Keratinocyte (primary cell): Measurements from ENCODE around the gene UBASH3B.

Source experiments
- EZH2 ChIP-seq: IDR thresholded peaks from one replicate; pipeline ENCODE4 v1.6.1; 2012; ENCODE audit warnings: inconsistent platforms, mild to moderate bottlenecking, low read length, moderate library complexity
- TF ChIP-seq, protein P1 (sequence below), 3 experiments: IDR thresholded peaks in 1 of 3; conservative IDR thresholded peaks in 1 of 3; optimal IDR thresholded peaks in 1 of 3; 2 replicates in 2 of 3; 3 replicates in 1 of 3; pipeline versions ENCODE3 to v1.5.1; 2011; ENCODE audit warnings: low read length in 3 of 3, mild to moderate bottlenecking in 3 of 3, moderate library complexity in 2 of 3, control low read depth in 1 of 3, inconsistent platforms in 1 of 3; ENCODE audit not compliant: insufficient read depth in 2 of 3; ENCODE audit errors: extremely low read depth in 1 of 3

DNA sequence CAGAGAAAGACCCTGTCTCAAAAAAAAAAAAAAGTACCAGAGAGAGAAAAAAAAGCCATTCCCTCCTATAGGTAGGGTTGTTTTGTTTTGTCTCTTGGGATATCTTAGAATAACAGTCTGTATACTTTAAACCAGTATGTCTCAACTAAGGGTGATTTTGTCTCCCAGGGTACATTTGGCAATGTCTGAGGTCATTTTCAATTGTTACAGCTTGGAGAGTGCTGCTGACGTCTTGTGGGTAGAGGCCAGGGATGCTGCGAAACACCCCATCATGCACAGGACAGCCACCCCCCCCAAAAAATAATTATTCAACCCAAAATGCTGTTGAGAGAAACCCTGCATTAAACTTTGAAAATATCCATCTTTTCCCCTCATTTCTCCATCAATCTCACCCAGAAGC lies 126.7 kb downstream of the UBASH3B start:
- TF ChIP-seq, protein P1, sequence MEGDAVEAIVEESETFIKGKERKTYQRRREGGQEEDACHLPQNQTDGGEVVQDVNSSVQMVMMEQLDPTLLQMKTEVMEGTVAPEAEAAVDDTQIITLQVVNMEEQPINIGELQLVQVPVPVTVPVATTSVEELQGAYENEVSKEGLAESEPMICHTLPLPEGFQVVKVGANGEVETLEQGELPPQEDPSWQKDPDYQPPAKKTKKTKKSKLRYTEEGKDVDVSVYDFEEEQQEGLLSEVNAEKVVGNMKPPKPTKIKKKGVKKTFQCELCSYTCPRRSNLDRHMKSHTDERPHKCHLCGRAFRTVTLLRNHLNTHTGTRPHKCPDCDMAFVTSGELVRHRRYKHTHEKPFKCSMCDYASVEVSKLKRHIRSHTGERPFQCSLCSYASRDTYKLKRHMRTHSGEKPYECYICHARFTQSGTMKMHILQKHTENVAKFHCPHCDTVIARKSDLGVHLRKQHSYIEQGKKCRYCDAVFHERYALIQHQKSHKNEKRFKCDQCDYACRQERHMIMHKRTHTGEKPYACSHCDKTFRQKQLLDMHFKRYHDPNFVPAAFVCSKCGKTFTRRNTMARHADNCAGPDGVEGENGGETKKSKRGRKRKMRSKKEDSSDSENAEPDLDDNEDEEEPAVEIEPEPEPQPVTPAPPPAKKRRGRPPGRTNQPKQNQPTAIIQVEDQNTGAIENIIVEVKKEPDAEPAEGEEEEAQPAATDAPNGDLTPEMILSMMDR (optimal IDR thresholded peaks at IDR 0.05 in 1 of 3, IDR thresholded peaks at IDR 0.05 in 1 of 3, conservative IDR thresholded peaks at IDR 0.05 in 1 of 3; ENCODE audit: extremely low read depth in 1 of 3, insufficient read depth in 2 of 3, low read length in 3 of 3) = no peak
- TF ChIP-seq EZH2 = no peak
